ENCODE results near the gene FBN2.
"Not testable (repeated sequence)": the region's sequence is repeated elsewhere in the genome, so short reads cannot be mapped to it uniquely, and the experiment has no call there.

The FBN2 gene

DNA sequence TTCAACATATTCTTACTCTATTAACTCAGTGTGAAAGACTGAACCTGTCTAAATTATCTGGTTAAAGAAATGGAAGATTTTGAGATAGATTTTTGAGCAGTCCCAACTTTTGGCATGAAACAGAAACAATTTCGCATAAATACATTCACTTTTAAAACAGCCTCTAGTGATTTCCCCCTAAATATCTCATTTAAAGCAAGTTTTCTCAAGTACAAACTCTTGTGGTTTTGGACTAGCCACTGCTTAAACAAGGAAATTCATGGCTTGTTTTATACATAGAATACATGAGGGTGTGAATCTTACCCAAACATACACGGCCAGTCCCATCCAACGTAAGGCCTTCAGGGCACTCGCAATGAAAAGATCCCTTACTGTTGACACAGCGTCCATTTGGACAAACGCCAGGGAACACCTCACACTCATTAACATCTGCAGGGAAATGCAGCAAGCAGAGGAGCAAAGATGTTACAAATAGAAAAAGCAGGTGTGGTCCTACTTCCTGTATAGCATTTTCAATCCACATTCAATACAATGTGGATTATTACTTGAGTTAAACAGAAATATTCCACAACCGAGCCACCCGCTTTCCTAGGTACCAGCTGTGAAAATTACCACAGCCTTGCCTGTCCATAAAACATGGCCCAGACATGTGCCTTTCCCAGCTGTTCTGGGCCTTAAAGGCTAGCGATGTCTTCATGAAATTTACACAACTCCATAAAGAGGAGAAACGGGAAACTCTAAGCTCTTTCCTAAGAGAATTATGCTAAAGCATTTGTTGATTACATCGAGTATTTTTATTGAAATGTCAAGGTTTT lies 188.8 kb downstream of the FBN2 start:
- no peak for DNase-seq

DNA sequence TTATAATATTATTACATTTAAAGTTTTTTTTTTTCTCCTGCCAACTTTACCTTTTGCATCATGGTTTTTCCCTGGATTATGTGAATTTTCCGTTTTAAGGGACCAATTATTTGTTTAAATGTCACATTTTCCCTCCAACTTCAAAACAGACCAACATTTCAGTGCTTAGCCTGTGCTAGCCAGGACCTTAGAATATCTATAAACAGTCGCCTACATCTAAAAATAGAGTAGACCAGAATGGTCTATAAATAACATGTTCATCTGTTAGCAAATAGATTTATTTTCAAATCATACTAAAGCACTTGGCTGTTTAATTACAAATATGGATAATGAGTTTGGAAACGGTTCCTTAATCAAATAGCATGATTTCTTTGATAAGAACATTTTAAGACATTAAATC lies 192.0 kb downstream of the FBN2 start:
- DNase-seq, result no peak

DNA sequence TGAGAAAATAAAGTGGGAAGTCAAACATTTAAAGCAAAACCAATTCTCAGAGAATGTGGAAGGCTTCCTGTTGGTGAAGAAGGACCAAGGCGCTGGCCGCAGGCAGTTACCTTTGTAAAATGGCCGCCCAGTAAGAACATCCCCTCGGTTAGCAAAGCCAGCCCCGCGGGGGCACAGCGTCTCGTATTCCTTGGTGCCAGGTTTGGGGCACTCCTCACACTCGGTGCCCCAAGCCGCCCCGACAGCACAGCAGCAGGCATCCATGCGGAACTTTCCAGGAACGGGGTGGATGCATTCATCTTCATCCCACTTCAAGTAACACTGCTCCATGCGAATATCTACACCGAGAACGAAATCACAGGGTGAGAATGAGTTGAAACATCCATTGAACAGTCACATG lies 192.8 kb downstream of the FBN2 start:
- DNase-seq, result no peak

DNA sequence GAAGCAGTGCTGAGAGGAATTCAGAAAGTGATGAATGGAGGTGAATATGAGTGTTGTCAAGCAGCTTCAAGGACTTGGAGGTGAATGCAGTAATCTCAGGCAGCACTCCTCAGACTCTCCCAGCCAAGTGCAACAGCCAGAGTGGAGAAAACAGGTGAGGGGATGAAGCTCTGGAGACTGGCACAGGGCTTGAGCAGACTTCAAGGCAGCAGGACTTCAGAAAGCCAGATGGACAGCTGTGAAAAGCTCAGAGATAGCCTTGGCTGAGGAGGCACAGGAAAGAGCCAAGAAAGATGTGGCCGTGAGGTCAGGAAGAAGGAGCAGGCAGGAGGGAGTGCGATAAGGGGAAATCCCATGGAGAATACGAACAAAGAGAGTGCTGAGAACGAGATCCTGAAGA lies 194.9 kb downstream of the FBN2 start:
- no peak for DNase-seq

DNA sequence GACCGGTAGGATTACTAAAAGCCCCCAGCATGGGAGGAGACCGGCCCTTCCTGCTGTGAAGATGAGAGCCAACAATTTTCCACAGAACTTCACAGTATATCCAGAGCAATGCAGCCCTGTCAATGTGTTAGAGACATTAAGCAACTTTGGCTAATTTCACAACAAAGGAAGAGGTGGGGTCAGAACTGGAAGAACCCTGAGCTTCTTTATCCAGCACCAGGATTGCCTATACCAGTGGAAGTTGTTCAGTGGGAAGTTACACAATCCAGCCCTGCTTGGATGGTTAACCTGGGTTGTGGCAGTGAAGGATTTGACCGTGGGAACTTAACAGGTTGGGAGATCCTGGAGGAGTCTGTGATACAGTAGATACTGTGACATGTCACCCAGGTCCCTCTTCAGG lies 197.0 kb downstream of the FBN2 start:
- DNase-seq, result no peak

DNA sequence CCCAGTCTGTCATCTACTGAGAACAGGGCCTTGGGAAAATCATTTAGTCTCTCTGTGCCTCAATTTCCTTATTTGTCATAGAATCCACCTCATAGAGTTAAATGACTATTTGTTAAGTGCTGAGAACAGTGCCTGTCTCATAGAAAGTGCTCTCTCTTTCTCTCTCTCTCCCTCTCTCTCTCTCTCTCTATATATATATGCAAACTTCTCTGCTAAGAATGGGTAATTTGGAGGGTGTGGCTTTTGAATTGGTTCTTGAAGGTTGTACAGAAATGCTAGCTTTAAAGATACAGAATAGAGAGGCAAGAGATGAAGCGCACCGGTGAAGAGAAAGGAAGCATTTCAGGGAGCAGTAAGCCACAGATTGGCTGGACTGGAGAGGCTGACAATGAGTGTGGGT lies 197.4 kb downstream of the FBN2 start:
- DNase-seq, result no peak

DNA sequence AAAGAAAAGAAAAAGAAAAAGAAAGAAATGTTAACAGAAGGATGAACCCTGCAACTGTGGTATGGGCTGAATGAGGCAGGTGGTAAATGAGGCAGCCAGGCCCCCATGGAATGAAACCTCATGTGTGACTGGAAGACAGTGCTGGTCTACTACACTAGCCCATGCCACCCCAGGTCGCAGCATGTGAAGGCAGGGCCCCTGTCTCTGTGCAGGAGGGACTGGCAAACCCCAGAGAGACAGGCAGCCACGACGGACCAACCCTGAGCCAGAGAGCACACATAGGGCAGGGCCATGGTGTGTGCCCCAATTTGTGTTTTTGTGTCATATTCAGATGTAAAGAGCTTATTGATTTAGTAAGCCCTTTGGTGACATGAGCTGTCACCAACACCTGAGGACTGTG lies 198.5 kb downstream of the FBN2 start:
- DNase-seq, result no peak

DNA sequence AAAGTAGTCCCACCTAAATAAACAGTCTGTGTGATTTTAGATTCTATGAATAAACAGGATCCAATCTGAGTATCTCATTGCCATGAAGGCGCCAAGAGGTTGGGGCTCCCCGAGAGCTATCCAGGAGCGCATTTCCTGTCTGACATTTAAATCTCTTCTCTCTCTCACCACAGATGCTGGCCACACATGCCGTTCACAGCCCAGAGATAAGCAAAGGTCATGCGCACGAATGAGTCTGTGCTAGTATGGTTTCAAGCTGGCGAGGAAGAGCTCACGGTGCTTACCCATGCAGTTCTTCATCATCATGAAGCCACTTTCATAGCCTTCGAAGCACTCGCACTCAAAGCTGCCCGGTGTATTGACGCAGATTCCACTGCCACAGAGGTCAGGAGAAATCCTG lies 199.4 kb downstream of the FBN2 start:
- DNase-seq, result no peak

DNA sequence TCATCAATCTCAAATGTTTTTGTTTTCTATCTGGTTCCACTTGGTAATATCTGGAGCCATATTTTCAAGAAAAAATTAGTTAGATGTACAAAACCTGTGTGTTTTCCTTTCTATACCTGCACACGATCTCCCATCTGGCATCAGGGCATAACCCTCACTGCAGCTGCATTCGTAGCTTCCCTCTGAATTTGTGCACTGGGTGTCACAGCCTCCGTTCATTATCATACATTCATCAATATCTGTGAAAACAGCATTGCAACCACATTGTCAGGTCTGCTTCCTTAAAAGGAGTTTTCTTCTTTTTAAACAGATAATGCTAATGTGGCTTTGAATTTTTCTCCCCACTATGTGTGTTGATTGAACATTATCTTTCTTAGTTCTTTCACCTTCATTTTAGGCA lies 202.7 kb downstream of the FBN2 start:
- DNase-seq, result no peak

DNA sequence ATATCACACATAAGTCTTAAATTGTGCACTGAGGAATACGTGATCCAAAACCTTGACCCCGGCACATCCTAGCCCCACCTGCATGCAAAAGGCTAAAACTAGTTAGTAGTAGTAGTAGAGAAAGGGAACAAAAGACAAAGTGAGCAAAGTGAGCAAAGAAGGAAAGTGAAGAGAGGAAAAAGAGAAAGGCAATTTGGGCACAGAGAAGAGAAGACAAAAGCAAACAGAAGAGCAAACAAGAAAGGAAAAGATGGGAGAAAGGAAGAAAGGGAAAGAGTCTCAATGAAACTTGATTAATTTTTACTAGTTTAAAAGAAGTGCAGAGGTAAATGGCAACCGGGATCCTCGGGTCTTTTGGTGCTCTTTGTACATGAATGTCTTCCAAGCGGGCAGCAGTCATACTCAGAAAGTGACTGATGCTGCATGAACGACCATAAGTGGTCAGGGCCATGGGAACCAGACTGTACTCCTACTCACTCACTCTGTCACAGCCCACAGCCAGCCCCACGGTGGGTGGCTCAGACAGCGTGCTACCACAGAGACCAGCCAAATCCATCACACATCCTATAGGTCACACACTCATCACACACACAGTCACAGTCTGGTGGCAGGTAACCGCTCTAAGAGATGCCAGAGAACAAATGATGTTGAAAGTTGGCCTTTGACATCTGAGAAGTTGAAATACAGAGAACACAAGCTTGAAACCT lies 203.9 kb downstream of the FBN2 start:
- DNase-seq, result no peak

DNA sequence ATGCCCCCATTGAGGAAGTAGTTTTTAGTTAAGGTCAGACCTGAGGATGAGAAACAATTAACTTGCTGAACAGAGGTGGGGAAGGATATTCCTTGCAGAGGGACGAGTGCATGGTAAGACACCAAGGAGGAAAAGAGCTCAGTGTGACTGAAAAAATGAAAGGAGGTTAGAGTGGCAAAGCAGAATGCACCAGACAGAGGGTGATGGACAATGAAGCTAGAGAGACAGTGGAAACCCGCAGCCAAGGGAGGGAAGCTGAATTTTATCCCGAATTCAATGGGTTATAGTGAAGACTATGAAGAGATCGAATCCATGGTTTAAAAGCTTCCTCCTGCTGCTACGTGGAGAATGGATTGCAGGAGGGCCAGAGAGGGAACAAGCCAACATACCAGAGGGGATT lies 206.8 kb downstream of the FBN2 start:
- DNase-seq, result no peak

DNA sequence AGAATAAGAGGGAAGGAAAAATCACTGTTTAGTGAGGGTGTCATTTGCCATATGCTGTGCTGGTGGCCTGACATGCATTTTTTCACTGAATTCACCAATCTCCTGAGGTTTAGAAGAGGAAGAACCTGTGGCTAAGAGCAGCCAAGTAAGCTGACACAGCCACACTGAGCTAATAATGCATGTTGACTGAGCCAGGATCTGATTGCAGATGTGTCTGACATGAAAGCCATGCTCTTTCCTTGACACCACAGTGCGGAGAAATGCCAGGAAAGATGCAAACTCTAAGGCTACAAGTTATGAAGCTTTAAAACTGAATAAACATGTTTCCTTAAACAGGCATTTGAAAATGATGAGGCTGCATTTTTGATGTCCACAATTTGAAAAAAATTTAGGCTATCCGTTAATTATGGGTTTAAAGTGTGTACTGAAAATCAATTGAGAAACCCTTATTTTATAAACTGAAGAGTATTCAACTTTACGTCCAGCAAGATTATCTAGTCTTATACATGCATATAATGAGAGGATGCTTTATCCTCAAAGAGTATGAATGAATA lies 208.6 kb downstream of the FBN2 start:
- no peak for DNase-seq

DNA sequence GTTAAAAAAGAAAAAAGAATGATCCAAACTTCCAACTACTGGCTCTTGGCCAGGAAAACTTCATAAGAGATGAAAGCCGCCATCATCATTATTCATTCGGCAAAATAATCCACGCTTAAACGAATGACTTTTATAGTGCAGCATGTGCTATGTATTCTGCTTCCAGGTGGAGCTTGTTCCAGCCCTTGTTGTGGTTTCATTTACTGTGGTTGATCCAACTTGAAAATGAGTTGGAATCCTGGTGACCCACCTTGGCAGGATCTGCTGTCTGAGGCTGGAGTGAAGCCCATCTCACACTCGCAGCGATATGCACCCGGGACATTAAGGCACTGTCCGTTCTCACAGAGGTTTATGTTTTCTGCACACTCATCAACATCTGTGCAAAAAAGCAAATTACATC lies 209.6 kb downstream of the FBN2 start:
- no peak for DNase-seq

DNA sequence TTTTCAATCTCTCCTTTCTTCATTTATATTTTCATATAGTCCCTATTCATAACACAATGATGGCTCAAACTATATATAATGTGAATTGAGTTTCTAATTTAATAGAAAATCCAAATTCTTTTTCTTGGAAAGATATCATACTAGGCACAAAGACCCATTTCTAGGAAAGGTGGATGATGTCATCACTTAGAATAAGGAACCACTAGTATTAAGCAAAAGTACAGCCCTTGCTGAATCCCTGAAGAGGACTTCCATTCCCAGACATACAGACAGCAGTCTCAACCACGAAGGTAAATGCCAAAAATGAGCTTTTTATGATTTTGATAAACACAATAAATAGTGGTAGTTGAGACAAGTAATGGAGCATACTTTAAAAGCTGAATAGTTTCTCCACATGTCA lies 210.0 kb downstream of the FBN2 start:
- DNase-seq, result no peak

DNA sequence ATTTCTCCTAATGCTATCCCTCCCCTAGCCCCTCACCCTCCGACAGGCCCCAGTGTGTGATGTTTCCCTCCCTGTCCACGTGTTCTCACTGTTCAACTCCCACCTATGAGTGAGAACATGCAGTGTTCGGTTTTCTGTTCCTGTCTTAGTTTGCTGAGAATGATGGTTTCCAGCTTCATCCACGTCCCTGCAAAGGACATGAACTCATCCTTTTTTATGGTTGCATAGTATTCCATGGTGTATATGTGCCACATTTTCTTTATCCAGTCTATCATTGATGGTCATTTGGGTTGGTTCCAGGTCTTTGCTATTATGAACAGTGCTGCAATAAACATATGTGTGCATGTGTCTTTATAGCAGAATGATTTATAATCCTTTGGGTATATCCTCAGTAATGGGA lies 216.6 kb downstream of the FBN2 start:
- not testable (repeated sequence) for DNase-seq

DNA sequence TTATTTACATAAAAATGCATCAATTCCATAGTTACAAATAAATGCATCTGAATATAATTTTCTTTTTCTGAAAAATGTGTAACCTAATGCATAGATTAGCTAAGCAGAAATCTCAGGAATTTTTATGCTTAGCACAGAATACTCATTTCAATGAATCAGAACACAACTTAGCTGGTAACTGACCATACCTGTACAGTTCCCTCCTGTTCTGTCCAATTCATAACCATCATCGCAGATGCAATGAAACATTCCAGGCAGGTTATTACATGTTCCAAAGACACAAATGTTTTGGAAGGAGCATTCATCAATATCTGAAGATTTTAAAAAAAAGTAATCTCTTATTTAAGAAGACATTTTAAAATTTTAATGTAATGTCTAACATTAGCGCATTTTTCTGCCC lies 219.4 kb downstream of the FBN2 start:
- no peak for DNase-seq

DNA sequence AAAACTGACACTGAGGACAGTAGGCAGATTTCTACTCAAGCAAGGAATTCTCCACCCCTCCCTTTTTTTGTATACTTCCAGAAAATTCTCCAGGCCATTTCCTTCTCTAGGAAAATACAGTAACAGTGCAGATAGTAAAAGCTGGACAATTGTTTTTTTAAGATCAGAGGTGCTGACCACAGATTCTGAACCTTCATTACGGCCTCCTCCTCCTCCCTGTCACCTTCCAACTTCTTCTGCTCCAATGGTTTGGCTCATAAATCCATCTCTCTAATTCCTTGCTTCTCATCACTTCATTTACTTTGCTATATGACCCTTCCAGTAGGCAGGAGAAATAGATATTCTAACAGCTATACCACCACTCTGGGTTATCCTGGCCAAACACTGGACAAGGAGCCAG lies 220.6 kb downstream of the FBN2 start:
- no peak for DNase-seq

DNA sequence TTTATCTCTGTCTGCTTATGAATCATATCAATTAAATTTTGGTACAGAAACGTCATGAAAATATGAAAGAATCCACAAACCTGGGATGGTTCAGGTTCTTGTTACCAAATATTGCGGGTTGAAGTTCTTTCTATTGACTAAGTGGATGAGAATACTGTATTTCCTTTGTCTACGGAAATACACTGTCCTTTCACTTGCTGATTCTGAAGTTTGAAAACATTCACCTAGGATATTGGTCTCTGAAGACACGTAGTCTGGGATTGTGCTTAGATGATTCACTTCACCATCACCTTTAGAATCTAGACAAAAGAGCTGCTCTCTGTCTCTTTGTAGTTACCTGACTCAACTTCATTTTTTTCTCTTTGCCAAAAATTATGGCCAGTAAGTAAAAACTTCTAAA lies 222.4 kb downstream of the FBN2 start:
- DNase-seq, result no peak

DNA sequence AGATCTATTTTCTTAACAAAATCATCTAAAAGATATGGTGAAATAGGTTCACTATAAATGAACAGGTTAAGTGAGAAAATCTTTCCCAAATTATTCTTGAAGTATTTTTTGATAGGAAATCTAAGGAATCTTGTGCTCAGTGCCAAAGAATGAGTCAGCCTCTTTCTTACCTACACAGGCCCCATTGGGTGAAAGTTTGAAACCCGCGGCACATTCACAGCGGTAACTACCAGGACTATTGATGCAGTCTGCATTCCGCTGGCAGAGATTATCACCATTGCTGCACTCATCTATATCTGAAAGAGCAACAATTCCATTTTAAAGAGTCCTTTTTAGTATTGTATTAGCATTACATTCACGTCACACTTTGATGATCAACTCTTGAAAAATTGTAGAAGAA lies 232.7 kb downstream of the FBN2 start:
- DNase-seq, result no peak

DNA sequence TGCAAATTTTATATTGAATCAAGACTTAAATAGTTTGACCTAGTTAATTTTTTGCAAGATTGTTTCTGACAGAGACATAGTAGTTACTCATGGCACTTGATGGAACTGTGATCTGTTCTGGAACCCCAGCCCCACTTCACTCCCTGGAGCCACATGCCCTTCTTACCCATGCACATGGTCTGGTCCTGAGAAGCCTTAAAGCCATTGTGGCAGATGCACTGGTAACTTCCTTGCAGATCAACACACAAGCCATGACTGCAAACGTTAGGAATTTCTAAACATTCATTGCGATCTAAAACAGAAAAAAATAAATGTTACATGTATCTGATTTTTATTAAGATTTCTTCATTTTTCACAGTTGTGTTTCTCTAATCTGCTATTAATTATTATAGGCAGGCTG lies 233.3 kb downstream of the FBN2 start:
- DNase-seq, result no peak

DNA sequence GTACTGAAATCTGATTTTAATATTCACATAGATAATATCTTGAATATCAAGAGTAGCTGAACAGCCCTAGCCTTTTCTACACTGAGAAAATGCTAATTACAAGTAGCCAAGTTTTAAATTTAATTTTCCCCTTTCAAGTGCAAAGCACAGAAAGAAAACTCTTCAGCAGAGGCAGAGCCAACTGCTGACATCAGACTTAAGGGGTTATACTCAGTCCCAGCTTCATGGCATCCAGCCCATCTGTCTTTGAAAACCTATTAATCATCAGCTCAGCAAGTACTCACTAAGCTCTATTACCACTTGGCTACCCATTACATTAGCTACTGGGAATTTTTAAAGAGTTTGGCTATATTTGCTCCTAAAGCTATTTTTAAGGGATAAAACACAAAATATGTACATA lies 234.0 kb downstream of the FBN2 start:
- DNase-seq, result no peak

DNA sequence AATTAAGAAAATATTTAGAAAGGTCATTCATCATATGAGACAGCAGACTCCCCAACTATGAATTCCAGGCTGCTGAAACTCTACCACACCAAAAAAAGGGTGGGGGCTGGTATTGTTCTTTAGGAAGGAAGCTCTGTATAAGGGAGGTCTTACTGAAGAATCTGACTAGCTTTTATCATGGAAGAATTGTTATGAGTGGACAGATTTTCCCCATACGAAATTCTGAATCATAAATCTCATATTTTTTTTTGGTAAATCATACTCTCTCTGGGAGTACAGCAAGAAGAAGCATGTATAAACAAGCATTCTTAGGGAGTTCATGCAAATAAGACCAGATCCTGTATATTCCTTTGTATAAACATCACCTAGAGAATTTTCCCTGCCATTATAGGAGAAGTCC lies 234.5 kb downstream of the FBN2 start:
- no peak for DNase-seq

DNA sequence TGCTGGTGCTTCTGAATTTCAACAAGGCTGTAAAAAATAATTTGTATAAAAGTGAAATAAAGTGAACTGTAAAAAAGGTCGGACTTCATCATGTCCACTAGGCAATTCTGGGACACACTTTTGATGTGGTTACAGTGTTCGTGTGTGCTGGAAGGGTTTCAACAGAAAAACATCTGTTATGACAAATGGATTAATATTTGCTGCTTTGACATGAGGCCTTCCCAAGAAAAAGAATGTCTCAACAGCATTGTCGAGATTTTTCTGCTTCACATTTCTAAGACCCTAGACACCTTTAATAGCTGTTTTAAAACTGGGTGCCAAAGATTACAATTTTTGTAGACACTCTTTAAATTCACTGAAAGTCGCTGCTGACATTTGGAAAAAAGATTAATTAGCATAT lies 237.9 kb downstream of the FBN2 start:
- DNase-seq, result no peak

DNA sequence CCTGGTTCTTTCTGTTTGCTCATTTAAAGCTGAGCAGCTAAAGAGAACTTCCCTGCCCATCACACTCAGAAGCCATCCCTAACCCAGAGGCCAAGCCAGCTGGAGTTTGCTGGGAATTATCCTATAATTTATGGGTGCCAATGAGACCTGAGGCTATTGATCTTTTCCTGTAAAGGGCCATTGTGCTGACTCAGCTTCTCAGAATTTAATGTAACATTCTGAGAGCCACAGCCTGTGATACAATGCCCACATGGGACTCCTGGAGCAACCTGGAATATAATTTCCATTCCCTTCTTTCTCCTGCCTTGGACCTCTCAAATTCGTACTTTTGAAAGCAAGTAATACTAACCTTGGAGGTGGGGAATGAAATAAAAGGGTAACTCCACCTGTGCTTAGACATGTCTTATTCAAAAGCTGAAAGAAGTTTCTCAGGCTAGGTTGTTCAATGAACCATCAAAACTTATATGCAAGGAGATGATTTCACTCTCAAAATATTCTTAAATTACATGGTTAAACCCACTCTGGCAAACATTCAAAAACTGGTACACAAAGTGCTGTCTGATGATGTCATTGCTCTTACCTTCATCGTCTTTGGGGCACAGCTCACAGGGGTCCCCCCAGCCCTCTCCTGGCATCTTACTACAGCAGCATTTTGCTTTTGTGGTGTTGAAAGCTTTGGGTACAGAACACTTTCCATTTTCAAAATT lies 247.7 kb downstream of the FBN2 start:
- no peak for DNase-seq

All from NCI-H2107 (cell line).